ENCODE data around the gene SLC25A13. TPM values are rescaled to one million over a fixed set of nuclear protein-coding genes. Genes with fewer than 3 reads are reported as not detected.
"Not testable (repeated sequence)": the region's sequence is repeated elsewhere in the genome, so short reads cannot be mapped to it uniquely, and the experiment has no call there.

Gene SLC25A13
- polyA plus RNA-seq, 1 of the 3 experiments (the other 2 are of a cell fraction): 16.0 TPM

DNA sequence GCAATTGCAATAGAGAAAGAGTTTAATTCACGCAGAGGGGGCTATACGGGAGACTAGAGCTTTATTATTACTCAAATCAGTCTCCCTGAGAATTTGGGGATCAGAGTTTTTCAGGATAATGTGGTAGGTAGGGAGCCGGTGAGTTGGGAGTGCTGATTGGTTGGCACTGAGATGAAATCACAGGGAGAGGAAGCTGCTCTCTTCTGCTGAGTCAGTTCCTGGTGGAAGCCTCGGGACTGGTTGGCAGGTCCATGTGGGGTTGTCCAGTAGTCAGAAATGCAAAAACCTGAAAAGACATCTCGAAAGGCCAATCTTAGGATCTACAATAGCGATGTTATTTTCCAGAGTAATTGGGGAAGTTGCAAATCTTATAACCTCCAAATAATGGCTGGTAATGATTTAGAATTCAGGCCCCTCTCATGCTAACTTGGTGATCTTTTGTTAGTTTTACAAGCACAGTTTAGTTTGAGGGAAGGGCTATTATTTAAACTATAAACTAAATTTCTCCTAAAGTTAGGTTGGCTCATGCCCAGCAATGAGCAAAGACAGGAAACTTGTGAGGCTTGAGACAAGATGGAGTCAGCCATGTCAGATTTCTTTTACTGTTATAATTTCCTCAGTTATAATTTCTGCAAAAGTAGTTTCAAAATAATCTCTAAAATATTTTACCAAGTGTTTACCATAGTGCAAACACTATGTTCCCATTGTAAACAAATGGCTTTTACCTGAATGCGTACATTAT is 39.4 kb upstream of the SLC25A13 start:
- Histone ChIP-seq H3K36me3 (replicated peaks in 1 of 2; ENCODE audit: control insufficient read depth in 1 of 2, insufficient read depth in 2 of 2, low read length in 1 of 2) (no peaks in the 10 kb centered on the region), H3K27ac (ENCODE audit: low read depth in 2 of 2, low read length in 1 of 2) (no peak overlapping the region), H3K9me2 (no peaks in the 10 kb centered on the region), H2AFZ (ENCODE audit: low read depth) (no peak overlapping the region), H3K9me3 (no peaks in the 10 kb centered on the region), H3K4me1 (ENCODE audit: control insufficient read depth in 1 of 2, insufficient read depth in 2 of 2, low read depth in 1 of 2, low read length in 1 of 2) (no peaks in the 10 kb centered on the region), H3F3A (replicated peaks; ENCODE audit: insufficient read depth) (no peaks in the 10 kb centered on the region), H3K4me3 (ENCODE audit: low read depth in 2 of 2, low read length in 1 of 2) (no peak overlapping the region), H4K20me1 (ENCODE audit: insufficient read depth) (no peaks in the 10 kb centered on the region), H3K4me2 (no peak overlapping the region), H3K79me2 (ENCODE audit: insufficient read depth) (no peaks in the 10 kb centered on the region), H3K9ac (no peak overlapping the region), H3K27me3 (ENCODE audit: insufficient read depth) (no peaks in the 10 kb centered on the region)
- no peak for DNase-seq
- ChIA-PET CTCF (no interaction called here), POLR2A (no interaction called here)
- 76% methylated on average over 7 of the region's 7 CpGs for WGBS (ENCODE audit: low lambda C conversion rate)
- TF ChIP-seq, protein P1, sequence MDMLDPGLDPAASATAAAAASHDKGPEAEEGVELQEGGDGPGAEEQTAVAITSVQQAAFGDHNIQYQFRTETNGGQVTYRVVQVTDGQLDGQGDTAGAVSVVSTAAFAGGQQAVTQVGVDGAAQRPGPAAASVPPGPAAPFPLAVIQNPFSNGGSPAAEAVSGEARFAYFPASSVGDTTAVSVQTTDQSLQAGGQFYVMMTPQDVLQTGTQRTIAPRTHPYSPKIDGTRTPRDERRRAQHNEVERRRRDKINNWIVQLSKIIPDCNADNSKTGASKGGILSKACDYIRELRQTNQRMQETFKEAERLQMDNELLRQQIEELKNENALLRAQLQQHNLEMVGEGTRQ (IDR thresholded peaks at IDR 0.05; ENCODE audit: borderline replicate concordance, low read depth, low read length): no peak
- TF ChIP-seq, protein P2, sequence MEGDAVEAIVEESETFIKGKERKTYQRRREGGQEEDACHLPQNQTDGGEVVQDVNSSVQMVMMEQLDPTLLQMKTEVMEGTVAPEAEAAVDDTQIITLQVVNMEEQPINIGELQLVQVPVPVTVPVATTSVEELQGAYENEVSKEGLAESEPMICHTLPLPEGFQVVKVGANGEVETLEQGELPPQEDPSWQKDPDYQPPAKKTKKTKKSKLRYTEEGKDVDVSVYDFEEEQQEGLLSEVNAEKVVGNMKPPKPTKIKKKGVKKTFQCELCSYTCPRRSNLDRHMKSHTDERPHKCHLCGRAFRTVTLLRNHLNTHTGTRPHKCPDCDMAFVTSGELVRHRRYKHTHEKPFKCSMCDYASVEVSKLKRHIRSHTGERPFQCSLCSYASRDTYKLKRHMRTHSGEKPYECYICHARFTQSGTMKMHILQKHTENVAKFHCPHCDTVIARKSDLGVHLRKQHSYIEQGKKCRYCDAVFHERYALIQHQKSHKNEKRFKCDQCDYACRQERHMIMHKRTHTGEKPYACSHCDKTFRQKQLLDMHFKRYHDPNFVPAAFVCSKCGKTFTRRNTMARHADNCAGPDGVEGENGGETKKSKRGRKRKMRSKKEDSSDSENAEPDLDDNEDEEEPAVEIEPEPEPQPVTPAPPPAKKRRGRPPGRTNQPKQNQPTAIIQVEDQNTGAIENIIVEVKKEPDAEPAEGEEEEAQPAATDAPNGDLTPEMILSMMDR (IDR thresholded peaks at IDR 0.05): no peak

DNA sequence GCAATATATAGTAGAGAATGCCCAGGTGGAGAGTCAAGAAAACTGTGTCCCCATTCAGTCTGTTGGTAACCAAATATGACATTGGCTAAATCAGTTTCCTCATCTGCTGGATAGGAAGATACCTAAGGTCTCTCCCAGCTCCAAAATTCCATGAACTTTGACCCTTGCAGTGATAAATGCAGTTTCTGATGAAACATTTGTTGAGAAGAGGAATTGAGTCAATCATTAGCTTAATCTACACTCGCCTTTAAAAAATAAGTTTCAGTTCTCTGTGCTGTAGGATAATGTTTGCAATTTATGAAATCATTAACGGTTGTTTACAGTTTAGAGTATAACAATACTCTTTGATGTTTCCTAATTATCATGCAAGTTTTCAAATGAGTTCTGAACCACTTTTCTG is 38.0 kb upstream of the SLC25A13 start:
- no peak for TF ChIP-seq FOXM1 (IDR thresholded peaks at IDR 0.05; ENCODE audit: low read depth)
- no peak for TF ChIP-seq RXRA (IDR thresholded peaks at IDR 0.05; ENCODE audit: borderline replicate concordance, low read depth)
- TF ChIP-seq TEAD4 (IDR thresholded peaks at IDR 0.05; ENCODE audit: borderline replicate concordance, insufficient read depth): no peak
- TF ChIP-seq IRF3 (IDR thresholded peaks at IDR 0.05; ENCODE audit: low read depth, low read length): no peak
- no peak for TF ChIP-seq SIN3A (IDR thresholded peaks at IDR 0.05; ENCODE audit: borderline replicate concordance, low read depth, low read length)
- TF ChIP-seq, protein P2 (IDR thresholded peaks at IDR 0.05): no peak
- TF ChIP-seq RFX5 (IDR thresholded peaks at IDR 0.05; ENCODE audit: low read length): no peak
- no peak for TF ChIP-seq TCF12 (IDR thresholded peaks at IDR 0.05)
- TF ChIP-seq CHD2 (IDR thresholded peaks at IDR 0.05; ENCODE audit: low read length, partially characterized antibody): no peak
- TF ChIP-seq YY1 (IDR thresholded peaks at IDR 0.05; ENCODE audit: low read depth): no peak
- TF ChIP-seq NFIC (IDR thresholded peaks at IDR 0.05; ENCODE audit: borderline replicate concordance): no peak
- no peak for TF ChIP-seq MXI1 (IDR thresholded peaks at IDR 0.05; ENCODE audit: low read depth, low read length)
- no peak for TF ChIP-seq EZH2phosphoT487 (IDR thresholded peaks at IDR 0.05; ENCODE audit: borderline replicate concordance, low read depth)
- Histone ChIP-seq H3K36me3 (replicated peaks in 1 of 2; ENCODE audit: control insufficient read depth in 1 of 2, insufficient read depth in 2 of 2, low read length in 1 of 2) (no peaks in the 10 kb centered on the region), H3K4me1 (ENCODE audit: control insufficient read depth in 1 of 2, insufficient read depth in 2 of 2, low read depth in 1 of 2, low read length in 1 of 2) (no peaks in the 10 kb centered on the region), H4K20me1 (ENCODE audit: insufficient read depth) (no peaks in the 10 kb centered on the region), H3K9me2 (no peaks in the 10 kb centered on the region), H3K79me2 (ENCODE audit: insufficient read depth) (no peaks in the 10 kb centered on the region), H2AFZ (ENCODE audit: low read depth) (no peak overlapping the region), H3K4me3 (ENCODE audit: low read depth in 2 of 2, low read length in 1 of 2) (no peak overlapping the region), H3K9ac (no peak overlapping the region), H3K9me3 (no peaks in the 10 kb centered on the region), H3F3A (replicated peaks; ENCODE audit: insufficient read depth) (no peaks in the 10 kb centered on the region), H3K27me3 (ENCODE audit: insufficient read depth) (no peaks in the 10 kb centered on the region), H3K27ac (ENCODE audit: low read depth in 2 of 2, low read length in 1 of 2) (no peak overlapping the region), H3K4me2 (no peak overlapping the region)
- DNase-seq: no peak
- ChIA-PET POLR2A (no interaction called here), CTCF (no interaction called here)
- WGBS (ENCODE audit: low lambda C conversion rate): 67% methylated on average over 2 of the region's 2 CpGs

- WGBS (ENCODE audit: low lambda C conversion rate): 79% methylated on average over 25 of the region's 25 CpGs
- H3K9me2 ChIP-seq, H3K9me3 ChIP-seq: not testable (repeated sequence)
Observed at GRCh38 chr7:96358236-96358971, 36.5 kb upstream of the SLC25A13 start.

More at GRCh38 chr7:96358236-96358971, 36.5 kb upstream of the SLC25A13 start:
- H3F3A ChIP-seq (replicated peaks; ENCODE audit: insufficient read depth); H3K4me2 ChIP-seq; DNase-seq; POLR2A ChIA-PET; H3K79me2 ChIP-seq (ENCODE audit: insufficient read depth); H3K4me1 ChIP-seq (ENCODE audit: control insufficient read depth in 1 of 2, insufficient read depth in 2 of 2, low read depth in 1 of 2, low read length in 1 of 2); H2AFZ ChIP-seq (ENCODE audit: low read depth); H3K36me3 ChIP-seq (replicated peaks in 1 of 2; ENCODE audit: control insufficient read depth in 1 of 2, insufficient read depth in 2 of 2, low read length in 1 of 2); H3K27ac ChIP-seq (ENCODE audit: low read depth in 2 of 2, low read length in 1 of 2); H3K9ac ChIP-seq; H3K4me3 ChIP-seq (ENCODE audit: low read depth in 2 of 2, low read length in 1 of 2); H4K20me1 ChIP-seq (ENCODE audit: insufficient read depth); H3K27me3 ChIP-seq (ENCODE audit: insufficient read depth): not testable (repeated sequence)
- CTCF ChIA-PET: interaction anchor here (0.9 to 1.7 kb wide), 3 partner anchors 11 to 283 kb away, joined by 3 to 5 read pairs (median 4); no protein-coding TSS in a partner anchor
